VCaP (cell line): Measurements from ENCODE around the gene MARCHF3.

ENCODE experiments used
- H3K27ac ChIP-seq: fragments of 450-650 bp; 2 replicates; pipeline ENCODE4 v1.5.1; 2017
- CTCF ChIP-seq: fragments of 450-650 bp; conservative IDR thresholded peaks from 2 replicates; pipeline ENCODE4 v1.5.1; 2017; ENCODE audit warnings: mild to moderate bottlenecking, moderate library complexity

The MARCHF3 gene

GRCh38 chr5:126969548-126969947, 60.8 kb downstream of the MARCHF3 start:
- no peak overlapping the region for H3K27ac ChIP-seq
- no peak for TF ChIP-seq CTCF

- no peak overlapping the region for H3K27ac ChIP-seq
- TF ChIP-seq CTCF, result no peak
These were observed 62.4 kb downstream of the MARCHF3 start for GRCh38 chr5:126967808-126968466.

- no peak overlapping the region for H3K27ac ChIP-seq
- TF ChIP-seq CTCF, result no peak
These were observed 64.9 kb downstream of the MARCHF3 start for GRCh38 chr5:126965487-126965886.

- no peak overlapping the region for H3K27ac ChIP-seq
These were observed 65.3 kb downstream of the MARCHF3 start for GRCh38 chr5:126965061-126965475.

GRCh38 chr5:126963822-126964375, 66.5 kb downstream of the MARCHF3 start:
- TF ChIP-seq CTCF, result no peak
- no peak overlapping the region for H3K27ac ChIP-seq

More at GRCh38 chr5:126965061-126965475, 65.3 kb downstream of the MARCHF3 start:
- TF ChIP-seq CTCF, result no peak

GRCh38 chr5:126961702-126962101, 68.7 kb downstream of the MARCHF3 start:
- TF ChIP-seq CTCF, result no peak
- H3K27ac ChIP-seq, result no peak overlapping the region

- H3K27ac ChIP-seq, result no peak overlapping the region
- TF ChIP-seq CTCF, result no peak
These were observed 69.2 kb downstream of the MARCHF3 start for GRCh38 chr5:126961128-126961527.
